Thyroid gland (tissue), 4 donors: ENCODE measurements around the gene ZBTB7C. TPM values are rescaled to one million over a fixed set of nuclear protein-coding genes. Genes with fewer than 3 reads are reported as not detected.

ENCODE experiments used
- DNase-seq, 2 donors: peaks; one replicate each; pipeline ENCODE4 v3.0.0-alpha.2; 2019
- H3K27ac ChIP-seq, 3 donors: fragments of 200-600 bp; sonication (generic); 1 replicate in 2 of 3; 2 replicates in 1 of 3; pipeline ENCODE4 v1.5.1; 2016 to 2019; ENCODE audit warnings: mild to moderate bottlenecking in 1 of 3, moderate library complexity in 1 of 3
- H3K27me3 ChIP-seq: fragments of 200-600 bp; sonication (generic); one replicate; pipeline ENCODE4 v1.5.1; 2019
- H3K36me3 ChIP-seq, 2 donors: fragments of 200-600 bp; sonication (generic); one replicate each; pipeline ENCODE4 v1.5.1; 2016 to 2019
- H3K4me1 ChIP-seq, 2 donors: fragments of 200-600 bp; sonication (generic); one replicate each; pipeline ENCODE4 v1.5.1; 2017 to 2019
- H3K4me3 ChIP-seq, 3 donors: fragments of 200-600 bp; sonication (generic); replicated peaks in 1 of 3; 1 replicate in 2 of 3; 2 replicates in 1 of 3; pipeline ENCODE4 v1.5.1; 2016; ENCODE audit warnings: mild to moderate bottlenecking in 1 of 3
- H3K9me3 ChIP-seq: fragments of 200-600 bp; sonication (generic); one replicate; pipeline ENCODE4 v1.5.1; 2017
- POLR2A ChIP-seq, 2 donors: fragments of 450-650 bp; IDR thresholded peaks; one replicate each; pipeline ENCODE4 v1.6.1; 2017; ENCODE audit warnings: antibody characterized with exemption in 2 of 2, mild to moderate bottlenecking in 2 of 2, moderate library complexity in 1 of 2
- WGBS, 2 donors: methylation state at CpG; one replicate each; pipeline ENCODE4 v1.1.5; 2017; 5-methylcytosine and 5-hydroxymethylcytosine counted together
- intact Hi-C: fragments of 100-400 bp; cut with DNase I; formaldehyde crosslinking; loops from one replicate; pipeline ENCODE4 v1.15.1; 2023
- total RNA-seq, 4 donors: library from RNA; depleted of rRNA; stranded (reverse); fragments of >200 nt; gene quantifications; one replicate each; pipeline ENCODE4 v1.2.3, GENCODE V29; 2016
- TF ChIP-seq, protein P1 (sequence below), 6 experiments: fragments of 200-600 bp in 3 of 6; fragments of 450-650 bp in 3 of 6; sonication (generic) in 3 of 6; IDR thresholded peaks; one replicate each; pipeline ENCODE4 v1.5.1; 2016 to 2019; ENCODE audit warnings: antibody characterized with exemption in 6 of 6, mild to moderate bottlenecking in 2 of 6, inconsistent platforms in 1 of 6, moderate library complexity in 1 of 6

ZBTB7C gene
- total RNA-seq, 4 donors from 2014 or later, result 41.7 to 66.7 (median 49.5) TPM

DNA sequence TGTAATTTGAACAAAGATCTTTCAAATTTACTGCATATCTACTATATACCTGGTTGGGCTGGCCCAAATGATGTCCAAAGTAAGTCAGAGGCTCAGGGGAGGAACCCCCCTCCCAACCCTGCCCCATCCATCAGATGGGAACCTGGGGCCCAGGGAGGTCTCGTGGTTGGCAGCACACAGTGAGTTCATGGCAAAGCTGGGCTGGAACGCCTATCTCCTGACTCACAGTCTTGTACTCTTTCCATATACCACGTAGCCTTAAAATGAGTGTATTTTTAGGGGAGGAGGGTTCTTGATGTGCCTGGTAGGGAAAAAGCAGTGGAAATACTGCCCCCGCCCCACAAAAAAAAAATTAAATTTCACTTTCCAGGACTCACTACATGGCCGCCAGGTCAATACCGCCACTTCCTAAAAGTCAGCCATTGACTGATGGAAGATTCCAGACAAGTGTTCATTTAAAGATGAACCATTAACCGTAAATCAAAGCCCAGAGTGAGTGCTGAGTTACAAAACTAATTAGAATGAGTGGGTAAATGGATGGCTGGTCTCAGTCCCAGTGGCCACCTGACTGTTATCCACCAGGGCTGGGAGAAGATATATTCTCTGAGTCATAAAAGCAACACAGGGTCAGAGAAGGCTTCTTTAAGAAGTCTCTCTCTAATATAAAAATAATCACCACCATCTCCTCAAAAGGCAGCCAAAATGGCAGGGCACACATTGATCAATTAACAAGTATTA lies 80.5 kb downstream of the ZBTB7C start:
- Histone ChIP-seq H3K4me1 (peaks cover 31 to 58% of the 10 kb centered on the region in 2 donors), H3K27me3 (no peaks in the 10 kb centered on the region), H3K36me3 (no peaks in the 10 kb centered on the region), H3K27ac (peak overlapping the region in 2 of 3 donors; percentile 78 to 83), H3K9me3 (no peaks in the 10 kb centered on the region), H3K4me3 (no peak overlapping the region)
- intact Hi-C loops, result no loop called here
- no peak for DNase-seq
- WGBS, 2 donors, result 85 to 91% methylated on average over 7 of the region's 7 CpGs
- no peak for TF ChIP-seq POLR2A (IDR thresholded peaks at IDR 0.05)
- TF ChIP-seq, protein P1, sequence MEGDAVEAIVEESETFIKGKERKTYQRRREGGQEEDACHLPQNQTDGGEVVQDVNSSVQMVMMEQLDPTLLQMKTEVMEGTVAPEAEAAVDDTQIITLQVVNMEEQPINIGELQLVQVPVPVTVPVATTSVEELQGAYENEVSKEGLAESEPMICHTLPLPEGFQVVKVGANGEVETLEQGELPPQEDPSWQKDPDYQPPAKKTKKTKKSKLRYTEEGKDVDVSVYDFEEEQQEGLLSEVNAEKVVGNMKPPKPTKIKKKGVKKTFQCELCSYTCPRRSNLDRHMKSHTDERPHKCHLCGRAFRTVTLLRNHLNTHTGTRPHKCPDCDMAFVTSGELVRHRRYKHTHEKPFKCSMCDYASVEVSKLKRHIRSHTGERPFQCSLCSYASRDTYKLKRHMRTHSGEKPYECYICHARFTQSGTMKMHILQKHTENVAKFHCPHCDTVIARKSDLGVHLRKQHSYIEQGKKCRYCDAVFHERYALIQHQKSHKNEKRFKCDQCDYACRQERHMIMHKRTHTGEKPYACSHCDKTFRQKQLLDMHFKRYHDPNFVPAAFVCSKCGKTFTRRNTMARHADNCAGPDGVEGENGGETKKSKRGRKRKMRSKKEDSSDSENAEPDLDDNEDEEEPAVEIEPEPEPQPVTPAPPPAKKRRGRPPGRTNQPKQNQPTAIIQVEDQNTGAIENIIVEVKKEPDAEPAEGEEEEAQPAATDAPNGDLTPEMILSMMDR (IDR thresholded peaks at IDR 0.05), result no peak

GRCh38 chr18:48326901-48327675 lies 82.1 kb downstream of the ZBTB7C start:
- no peaks in the 10 kb centered on the region for H3K36me3 ChIP-seq
- H3K4me1 ChIP-seq, result peaks cover 24 to 53% of the 10 kb centered on the region in 2 donors
- peak overlapping the region in 2 of 3 donors; percentile 4 to 33 for H3K27ac ChIP-seq
- DNase-seq, result peak in 1 of 2 donors; percentile 37
- WGBS, 2 donors, result 79 to 93% methylated on average over 11 of the region's 11 CpGs
- H3K27me3 ChIP-seq, result no peaks in the 10 kb centered on the region
- H3K4me3 ChIP-seq, result no peak overlapping the region
- no peaks in the 10 kb centered on the region for H3K9me3 ChIP-seq
- TF ChIP-seq, protein P1 (IDR thresholded peaks at IDR 0.05), result no peak
- intact Hi-C loops, result no loop called here

DNA sequence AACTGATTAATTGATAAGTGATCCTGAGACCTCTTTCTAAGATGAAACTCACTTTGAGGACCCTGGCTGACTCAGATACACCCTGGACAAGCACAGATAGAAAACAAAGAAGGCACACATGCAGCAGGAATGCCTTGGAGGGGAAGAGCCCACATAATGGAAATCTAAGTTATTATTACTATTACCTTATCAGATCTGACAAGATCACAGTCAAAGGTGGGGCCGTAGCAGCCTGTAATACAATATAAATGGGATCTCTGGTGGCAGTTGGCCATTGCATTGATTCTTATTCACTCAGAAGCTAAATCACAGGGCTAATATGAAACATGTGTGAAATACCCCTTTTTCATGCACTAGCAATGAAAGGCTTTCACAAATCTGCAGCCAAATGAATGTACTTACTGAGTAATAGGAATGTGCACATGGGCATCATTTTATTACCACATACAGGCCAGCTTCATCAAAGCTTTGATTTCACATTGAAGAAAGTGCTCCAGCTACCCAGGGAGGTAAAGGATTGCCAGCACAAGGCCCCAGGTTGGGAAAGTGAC lies 84.0 kb downstream of the ZBTB7C start:
- intact Hi-C loops, result no loop called here
- no peaks in the 10 kb centered on the region for H3K9me3 ChIP-seq
- WGBS, 2 donors, result 88 to 96% methylated on average over 1 of the region's 1 CpG

GRCh38 chr18:48324651-48325050 lies 84.5 kb downstream of the ZBTB7C start:
- peak in 1 of 2 donors; percentile 58 for DNase-seq
- TF ChIP-seq, protein P1 (IDR thresholded peaks at IDR 0.05), result no peak
- TF ChIP-seq POLR2A (IDR thresholded peaks at IDR 0.05), result no peak
- Histone ChIP-seq H3K27ac (no peak overlapping the region), H3K27me3 (no peaks in the 10 kb centered on the region), H3K4me1 (peaks cover 4 to 47% of the 10 kb centered on the region in 2 donors), H3K4me3 (no peak overlapping the region), H3K9me3 (no peaks in the 10 kb centered on the region), H3K36me3 (no peaks in the 10 kb centered on the region)
- 78 to 91% methylated on average over 9 of the region's 9 CpGs for WGBS, 2 donors
- intact Hi-C loops, result no loop called here

More for the DNA sequence above, 84.0 kb downstream of the ZBTB7C start:
- Histone ChIP-seq H3K36me3 (no peaks in the 10 kb centered on the region), H3K4me3 (no peak overlapping the region), H3K4me1 (peaks cover 8 to 49% of the 10 kb centered on the region in 2 donors), H3K27ac (no peak overlapping the region), H3K27me3 (no peaks in the 10 kb centered on the region)
- TF ChIP-seq POLR2A (IDR thresholded peaks at IDR 0.05), result no peak
- TF ChIP-seq, protein P1 (IDR thresholded peaks at IDR 0.05), result no peak
- no peak for DNase-seq
